ENCODE data around the gene CYP2C18. TPM values are rescaled to one million over a fixed set of nuclear protein-coding genes. Genes with fewer than 3 reads are reported as not detected.

The CYP2C18 gene
- total RNA-seq, 2 donors from 2014 or later: 0.40 TPM; not detected in 1

GRCh38 chr10:94784256-94784655 lies 100.7 kb downstream of the CYP2C18 start:
- Mint-ChIP-seq H3K36me3 (ENCODE audit: low read depth) (no peaks in the 10 kb centered on the region), H3K27ac (no peak overlapping the region), H3K4me3 (no peak overlapping the region), H3K27me3 (no peaks in the 10 kb centered on the region), H3K4me1 (no peaks in the 10 kb centered on the region), H3K9me3 (peaks cover 6% of the 10 kb centered on the region)
- no peak for ATAC-seq (replicated peaks)

GRCh38 chr10:94785211-94785610 lies 101.7 kb downstream of the CYP2C18 start:
- Mint-ChIP-seq H3K9me3 (peaks cover 6% of the 10 kb centered on the region), H3K4me3 (no peak overlapping the region), H3K4me1 (no peaks in the 10 kb centered on the region), H3K27me3 (no peaks in the 10 kb centered on the region), H3K36me3 (ENCODE audit: low read depth) (no peaks in the 10 kb centered on the region), H3K27ac (no peak overlapping the region)
- no peak for ATAC-seq (replicated peaks)

Other genes with a start within 250 kb of the CYP2C18 start
- 100 to 1,000 TPM; 160 to 189 TPM for gene HELLS, start 137.9 kb upstream of the CYP2C18 start, total RNA-seq
- gene CYP2C19, start 79.0 kb downstream of the CYP2C18 start, total RNA-seq: under 1 TPM in 1 of 2 donors, not detected in 1; 0.16 TPM

Data from activated T-helper 17 cell treated with anti-CD3 and anti-CD28 coated beads, Interleukin-2, amount 50 U/mL, for 72 hours (primary cell).